Measurements from ENCODE around the gene RBM47.

DNA sequence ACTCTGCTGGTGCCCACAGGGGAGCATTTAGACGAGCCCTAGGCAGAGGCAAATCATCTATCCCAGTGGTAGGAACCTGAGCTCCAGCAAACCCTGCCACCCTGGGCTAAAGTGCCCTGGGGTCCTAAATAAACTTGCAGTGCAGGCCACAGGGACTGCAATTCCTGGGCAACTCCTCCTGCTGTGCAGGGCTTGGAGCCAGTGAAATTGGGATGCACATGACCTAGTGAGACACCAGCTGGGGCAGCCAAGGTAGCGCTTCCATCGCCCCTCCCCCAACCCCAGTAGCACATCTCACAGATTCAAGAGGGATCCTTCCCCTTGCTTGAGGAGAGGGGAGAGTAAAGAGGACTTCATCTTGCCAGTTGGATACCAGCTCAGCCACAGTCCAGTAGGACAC lies 250.4 kb downstream of the RBM47 start:
- TF ChIP-seq, protein P1, sequence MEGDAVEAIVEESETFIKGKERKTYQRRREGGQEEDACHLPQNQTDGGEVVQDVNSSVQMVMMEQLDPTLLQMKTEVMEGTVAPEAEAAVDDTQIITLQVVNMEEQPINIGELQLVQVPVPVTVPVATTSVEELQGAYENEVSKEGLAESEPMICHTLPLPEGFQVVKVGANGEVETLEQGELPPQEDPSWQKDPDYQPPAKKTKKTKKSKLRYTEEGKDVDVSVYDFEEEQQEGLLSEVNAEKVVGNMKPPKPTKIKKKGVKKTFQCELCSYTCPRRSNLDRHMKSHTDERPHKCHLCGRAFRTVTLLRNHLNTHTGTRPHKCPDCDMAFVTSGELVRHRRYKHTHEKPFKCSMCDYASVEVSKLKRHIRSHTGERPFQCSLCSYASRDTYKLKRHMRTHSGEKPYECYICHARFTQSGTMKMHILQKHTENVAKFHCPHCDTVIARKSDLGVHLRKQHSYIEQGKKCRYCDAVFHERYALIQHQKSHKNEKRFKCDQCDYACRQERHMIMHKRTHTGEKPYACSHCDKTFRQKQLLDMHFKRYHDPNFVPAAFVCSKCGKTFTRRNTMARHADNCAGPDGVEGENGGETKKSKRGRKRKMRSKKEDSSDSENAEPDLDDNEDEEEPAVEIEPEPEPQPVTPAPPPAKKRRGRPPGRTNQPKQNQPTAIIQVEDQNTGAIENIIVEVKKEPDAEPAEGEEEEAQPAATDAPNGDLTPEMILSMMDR (IDR thresholded peaks at IDR 0.05; ENCODE audit: insufficient read depth, low read length, poor library complexity, severe bottlenecking) = no peak
- TF ChIP-seq EZH2phosphoT487 (conservative IDR thresholded peaks at IDR 0.05; ENCODE audit: low read length) = no peak
